ENCODE measurements around the gene GPR15.

GPR15 gene

GRCh38 chr3:98550833-98551232 is 19.1 kb downstream of the GPR15 start:
- H3K27me3 ChIP-seq (ENCODE audit: insufficient read depth, poor library complexity, severe bottlenecking) = no peaks in the 10 kb centered on the region
- H3K27ac ChIP-seq (replicated peaks) = no peak overlapping the region
- TF ChIP-seq CTCF (IDR thresholded peaks at IDR 0.05; ENCODE audit: insufficient read depth, low read length) (no peak), GABPA (IDR thresholded peaks at IDR 0.05; ENCODE audit: low read depth) (no peak), SPI1 (IDR thresholded peaks at IDR 0.05; ENCODE audit: borderline replicate concordance, low read depth) (no peak), REST (IDR thresholded peaks at IDR 0.05; ENCODE audit: insufficient replicate concordance, low read depth) (no peak), POLR2AphosphoS5 (IDR thresholded peaks at IDR 0.05; ENCODE audit: low read depth) (no peak)
- H3K4me3 ChIP-seq (replicated peaks; ENCODE audit: insufficient read depth, low read length) = no peak overlapping the region
- no peak for DNase-seq (ENCODE audit: low read depth in 1 of 2, low spot score in 1 of 2)

GRCh38 chr3:98551236-98551635 is 19.5 kb downstream of the GPR15 start:
- DNase-seq (ENCODE audit: low read depth in 1 of 2, low spot score in 1 of 2) = no peak
- H3K27me3 ChIP-seq (ENCODE audit: insufficient read depth, poor library complexity, severe bottlenecking) = no peaks in the 10 kb centered on the region
- H3K4me3 ChIP-seq (replicated peaks; ENCODE audit: insufficient read depth, low read length) = no peak overlapping the region
- TF ChIP-seq REST (IDR thresholded peaks at IDR 0.05; ENCODE audit: insufficient replicate concordance, low read depth) (no peak), SPI1 (IDR thresholded peaks at IDR 0.05; ENCODE audit: borderline replicate concordance, low read depth) (no peak), CTCF (IDR thresholded peaks at IDR 0.05; ENCODE audit: insufficient read depth, low read length) (no peak), GABPA (IDR thresholded peaks at IDR 0.05; ENCODE audit: low read depth) (no peak)
- H3K27ac ChIP-seq (replicated peaks) = no peak overlapping the region

- Histone ChIP-seq H3K27me3 (ENCODE audit: insufficient read depth, poor library complexity, severe bottlenecking) (no peaks in the 10 kb centered on the region), H3K4me3 (replicated peaks; ENCODE audit: insufficient read depth, low read length) (no peak overlapping the region), H3K27ac (replicated peaks) (no peak overlapping the region)
- DNase-seq (ENCODE audit: low read depth in 1 of 2, low spot score in 1 of 2) = no peak
- no peak for TF ChIP-seq REST (IDR thresholded peaks at IDR 0.05; ENCODE audit: insufficient replicate concordance, low read depth)
- TF ChIP-seq CTCF (IDR thresholded peaks at IDR 0.05; ENCODE audit: insufficient read depth, low read length) = no peak
- TF ChIP-seq SPI1 (IDR thresholded peaks at IDR 0.05; ENCODE audit: borderline replicate concordance, low read depth) = no peak
- no peak for TF ChIP-seq GABPA (IDR thresholded peaks at IDR 0.05; ENCODE audit: low read depth)
- TF ChIP-seq POLR2AphosphoS5 (IDR thresholded peaks at IDR 0.05; ENCODE audit: low read depth) = no peak
Measured at GRCh38 chr3:98551754-98552153, 20.0 kb downstream of the GPR15 start.

Data from HL-60 (cell line).